ENCODE measurements around the gene FAT1.

FAT1 gene

DNA sequence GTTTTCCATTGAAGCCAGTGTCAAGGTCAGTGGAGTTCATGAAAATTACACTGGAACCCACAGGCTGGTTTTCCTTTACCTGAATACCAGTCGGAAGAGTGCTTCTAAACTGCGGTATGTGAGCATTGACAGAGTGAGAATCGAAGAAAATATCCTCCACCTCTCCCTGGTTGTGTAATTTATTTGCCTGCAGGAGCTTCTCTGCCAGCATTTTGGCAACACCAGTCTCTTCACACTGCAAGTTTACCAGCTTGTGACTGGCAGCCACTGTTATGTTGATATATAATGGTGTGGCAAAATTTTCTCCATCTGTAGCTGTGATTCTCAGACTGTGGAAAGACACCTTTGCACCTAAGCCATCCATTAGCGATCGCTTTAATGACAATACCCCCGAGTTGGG lies 16.1 kb downstream of the FAT1 start:
- H3K36me3 ChIP-seq (ENCODE audit: control insufficient read depth in 2 of 2, insufficient read depth in 1 of 2, low read length in 2 of 2) = peaks cover 0 to 50% of the 10 kb centered on the region in 2 experiments; a peak in 1 of 3 replicates
- H3K27ac ChIP-seq (ENCODE audit: extremely low read depth, low read depth, low read length) = no peak overlapping the region
- no peaks in the 10 kb centered on the region for H3K9me3 ChIP-seq (ENCODE audit: control insufficient read depth, insufficient read depth, low read depth, low read length)
- ChIA-PET CTCF (interaction anchor here (0.6 kb wide), 1 partner anchor 120 kb away, joined by 3 read pairs; no protein-coding TSS in a partner anchor), POLR2A (no interaction called here)
- no peak overlapping the region for H3K4me3 ChIP-seq (ENCODE audit: low read depth, low read length)
- TF ChIP-seq, protein P1, sequence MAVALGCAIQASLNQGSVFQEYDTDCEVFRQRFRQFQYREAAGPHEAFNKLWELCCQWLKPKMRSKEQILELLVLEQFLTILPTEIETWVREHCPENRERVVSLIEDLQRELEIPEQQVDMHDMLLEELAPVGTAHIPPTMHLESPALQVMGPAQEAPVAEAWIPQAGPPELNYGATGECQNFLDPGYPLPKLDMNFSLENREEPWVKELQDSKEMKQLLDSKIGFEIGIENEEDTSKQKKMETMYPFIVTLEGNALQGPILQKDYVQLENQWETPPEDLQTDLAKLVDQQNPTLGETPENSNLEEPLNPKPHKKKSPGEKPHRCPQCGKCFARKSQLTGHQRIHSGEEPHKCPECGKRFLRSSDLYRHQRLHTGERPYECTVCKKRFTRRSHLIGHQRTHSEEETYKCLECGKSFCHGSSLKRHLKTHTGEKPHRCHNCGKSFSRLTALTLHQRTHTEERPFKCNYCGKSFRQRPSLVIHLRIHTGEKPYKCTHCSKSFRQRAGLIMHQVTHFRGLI (tag by site-specific recombination; IDR thresholded peaks at IDR 0.05) = no peak
- TF ChIP-seq FEZF1 (tag by site-specific recombination; IDR thresholded peaks at IDR 0.05) (no peak), ZNF473 (tag by site-specific recombination; IDR thresholded peaks at IDR 0.05) (no peak), KLF16 (tag by site-specific recombination; IDR thresholded peaks at IDR 0.05) (no peak), ZNF660 (tag by site-specific recombination; IDR thresholded peaks at IDR 0.05) (no peak), ZNF223 (tag by site-specific recombination; IDR thresholded peaks at IDR 0.05) (no peak), ZNF791 (tag by site-specific recombination; IDR thresholded peaks at IDR 0.05) (no peak), ZNF596 (tag by site-specific recombination; IDR thresholded peaks at IDR 0.05) (no peak), BCL11B (tag by site-specific recombination; IDR thresholded peaks at IDR 0.05; ENCODE audit: low read depth) (no peak), ZEB2 (tag by site-specific recombination; IDR thresholded peaks at IDR 0.05) (no peak), ZNF76 (tag by site-specific recombination; IDR thresholded peaks at IDR 0.05; ENCODE audit: borderline replicate concordance, low read depth) (no peak)
- TF ChIP-seq, protein P2, sequence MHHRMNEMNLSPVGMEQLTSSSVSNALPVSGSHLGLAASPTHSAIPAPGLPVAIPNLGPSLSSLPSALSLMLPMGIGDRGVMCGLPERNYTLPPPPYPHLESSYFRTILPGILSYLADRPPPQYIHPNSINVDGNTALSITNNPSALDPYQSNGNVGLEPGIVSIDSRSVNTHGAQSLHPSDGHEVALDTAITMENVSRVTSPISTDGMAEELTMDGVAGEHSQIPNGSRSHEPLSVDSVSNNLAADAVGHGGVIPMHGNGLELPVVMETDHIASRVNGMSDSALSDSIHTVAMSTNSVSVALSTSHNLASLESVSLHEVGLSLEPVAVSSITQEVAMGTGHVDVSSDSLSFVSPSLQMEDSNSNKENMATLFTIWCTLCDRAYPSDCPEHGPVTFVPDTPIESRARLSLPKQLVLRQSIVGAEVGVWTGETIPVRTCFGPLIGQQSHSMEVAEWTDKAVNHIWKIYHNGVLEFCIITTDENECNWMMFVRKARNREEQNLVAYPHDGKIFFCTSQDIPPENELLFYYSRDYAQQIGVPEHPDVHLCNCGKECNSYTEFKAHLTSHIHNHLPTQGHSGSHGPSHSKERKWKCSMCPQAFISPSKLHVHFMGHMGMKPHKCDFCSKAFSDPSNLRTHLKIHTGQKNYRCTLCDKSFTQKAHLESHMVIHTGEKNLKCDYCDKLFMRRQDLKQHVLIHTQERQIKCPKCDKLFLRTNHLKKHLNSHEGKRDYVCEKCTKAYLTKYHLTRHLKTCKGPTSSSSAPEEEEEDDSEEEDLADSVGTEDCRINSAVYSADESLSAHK (tag by site-specific recombination; IDR thresholded peaks at IDR 0.05) = no peak
- TF ChIP-seq, protein P3, sequence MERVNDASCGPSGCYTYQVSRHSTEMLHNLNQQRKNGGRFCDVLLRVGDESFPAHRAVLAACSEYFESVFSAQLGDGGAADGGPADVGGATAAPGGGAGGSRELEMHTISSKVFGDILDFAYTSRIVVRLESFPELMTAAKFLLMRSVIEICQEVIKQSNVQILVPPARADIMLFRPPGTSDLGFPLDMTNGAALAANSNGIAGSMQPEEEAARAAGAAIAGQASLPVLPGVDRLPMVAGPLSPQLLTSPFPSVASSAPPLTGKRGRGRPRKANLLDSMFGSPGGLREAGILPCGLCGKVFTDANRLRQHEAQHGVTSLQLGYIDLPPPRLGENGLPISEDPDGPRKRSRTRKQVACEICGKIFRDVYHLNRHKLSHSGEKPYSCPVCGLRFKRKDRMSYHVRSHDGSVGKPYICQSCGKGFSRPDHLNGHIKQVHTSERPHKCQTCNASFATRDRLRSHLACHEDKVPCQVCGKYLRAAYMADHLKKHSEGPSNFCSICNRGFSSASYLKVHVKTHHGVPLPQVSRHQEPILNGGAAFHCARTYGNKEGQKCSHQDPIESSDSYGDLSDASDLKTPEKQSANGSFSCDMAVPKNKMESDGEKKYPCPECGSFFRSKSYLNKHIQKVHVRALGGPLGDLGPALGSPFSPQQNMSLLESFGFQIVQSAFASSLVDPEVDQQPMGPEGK (tag by site-specific recombination; IDR thresholded peaks at IDR 0.05) = no peak
- no peaks in the 10 kb centered on the region for H3K4me1 ChIP-seq (ENCODE audit: control insufficient read depth, insufficient read depth, low read length)

DNA sequence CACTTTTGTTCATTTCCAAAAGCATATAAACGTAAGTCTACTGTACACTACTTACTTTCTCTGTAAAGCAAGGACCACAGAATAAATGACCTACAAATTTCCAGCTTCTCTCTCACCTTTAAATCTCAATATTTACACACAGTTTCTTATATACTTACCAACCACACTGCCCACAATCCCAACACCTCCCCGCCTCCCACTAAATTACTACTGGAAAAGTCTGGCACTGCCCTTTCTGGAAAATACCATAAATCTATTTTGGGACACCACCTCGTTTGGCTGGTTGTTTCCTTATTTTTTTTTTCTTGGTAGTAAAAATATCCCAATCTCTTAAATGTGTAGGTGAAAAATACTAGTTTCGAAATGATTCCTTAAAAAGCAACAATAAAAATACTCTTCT lies 19.6 kb downstream of the FAT1 start:
- Histone ChIP-seq H3K4me3 (ENCODE audit: low read depth, low read length) (no peak overlapping the region), H3K9me3 (ENCODE audit: control insufficient read depth, insufficient read depth, low read depth, low read length) (no peaks in the 10 kb centered on the region), H3K4me1 (ENCODE audit: control insufficient read depth, insufficient read depth, low read length) (no peaks in the 10 kb centered on the region), H3K27ac (ENCODE audit: extremely low read depth, low read depth, low read length) (no peak overlapping the region), H3K36me3 (ENCODE audit: control insufficient read depth in 2 of 2, insufficient read depth in 1 of 2, low read length in 2 of 2) (peaks cover 0 to 43% of the 10 kb centered on the region in 2 experiments; a peak in 1 of 3 replicates)
- ChIA-PET POLR2A (no interaction called here), CTCF (no interaction called here)
- TF ChIP-seq ZEB2 (tag by site-specific recombination; IDR thresholded peaks at IDR 0.05) (no peak), SETDB1 (IDR thresholded peaks at IDR 0.05; ENCODE audit: insufficient read length, low read length) (no peak), ZNF664 (tag by site-specific recombination; IDR thresholded peaks at IDR 0.05) (no peak), ZNF239 (tag by site-specific recombination; IDR thresholded peaks at IDR 0.05) (no peak)

DNA sequence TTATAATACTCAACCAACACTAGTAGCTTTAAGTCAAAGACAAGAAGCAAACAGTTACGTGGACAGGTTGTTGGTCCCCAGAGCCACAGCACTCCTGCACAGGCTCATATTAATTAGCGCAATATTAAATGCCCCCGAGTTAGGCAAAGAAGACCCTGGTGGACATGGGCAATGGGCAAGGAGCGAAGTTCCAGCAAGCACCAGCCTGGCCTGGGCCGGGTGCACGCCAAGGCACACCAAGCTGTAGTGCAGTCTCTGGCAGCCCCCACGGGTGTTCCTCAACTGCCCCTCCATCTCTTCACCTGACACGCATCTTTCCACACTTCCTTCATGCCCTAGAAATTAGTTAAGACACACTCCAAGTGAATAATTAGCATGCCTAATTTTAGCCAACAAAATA lies 20.1 kb downstream of the FAT1 start:
- CTCF ChIA-PET = no interaction called here
- Histone ChIP-seq H3K36me3 (ENCODE audit: control insufficient read depth in 2 of 2, insufficient read depth in 1 of 2, low read length in 2 of 2) (peaks cover 0 to 38% of the 10 kb centered on the region in 2 experiments; a peak in 1 of 3 replicates), H3K9me3 (ENCODE audit: control insufficient read depth, insufficient read depth, low read depth, low read length) (no peaks in the 10 kb centered on the region), H3K4me1 (ENCODE audit: control insufficient read depth, insufficient read depth, low read length) (no peaks in the 10 kb centered on the region), H3K4me3 (ENCODE audit: low read depth, low read length) (no peak overlapping the region), H3K27ac (ENCODE audit: extremely low read depth, low read depth, low read length) (no peak overlapping the region)
- TF ChIP-seq ZNF157 (tag by site-specific recombination; IDR thresholded peaks at IDR 0.05) = no peak
- TF ChIP-seq MZF1 (tag by site-specific recombination; IDR thresholded peaks at IDR 0.05; ENCODE audit: borderline replicate concordance) = no peak
- TF ChIP-seq ZNF530 (tag by site-specific recombination; IDR thresholded peaks at IDR 0.05; ENCODE audit: low read depth) = no peak
- POLR2A ChIA-PET = no interaction called here
